Measurements from ENCODE around the gene DCLK2.

Gene DCLK2

DNA sequence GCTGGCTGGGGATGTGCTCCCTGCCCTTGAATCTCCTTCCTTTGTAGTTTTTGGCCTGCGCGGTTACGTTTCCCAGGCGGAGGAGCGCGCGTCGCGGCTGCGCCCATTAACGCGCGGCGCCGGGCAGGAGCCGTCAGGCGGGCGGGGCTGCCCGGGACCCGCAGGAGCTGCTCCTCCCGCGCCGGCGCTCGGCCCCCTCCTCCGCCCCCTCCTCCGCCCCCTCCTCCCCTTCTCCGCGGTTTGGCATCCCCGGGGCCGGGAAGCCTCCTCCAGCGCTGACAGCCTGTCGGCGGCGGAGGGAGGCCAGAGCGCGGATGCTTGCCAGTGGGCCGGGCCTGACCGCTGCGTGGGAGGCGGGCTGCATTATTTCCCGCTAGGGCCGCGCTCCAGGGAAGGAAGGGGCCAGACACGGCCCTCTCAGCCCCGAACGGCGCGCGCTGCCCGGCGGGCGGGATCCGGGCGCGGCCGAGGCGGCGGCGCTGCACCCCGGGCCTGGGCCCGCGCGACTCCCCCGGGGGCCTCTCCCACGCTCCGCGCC, at the start of gene DCLK2:
Gene DCLK2, plus strand, starts transcription at position 405 of the 538 bp plus-strand sequence. CDS start 583 bp downstream, outside the sequence.
- DNase-seq (ENCODE audit: low spot score) = no peak

DNA sequence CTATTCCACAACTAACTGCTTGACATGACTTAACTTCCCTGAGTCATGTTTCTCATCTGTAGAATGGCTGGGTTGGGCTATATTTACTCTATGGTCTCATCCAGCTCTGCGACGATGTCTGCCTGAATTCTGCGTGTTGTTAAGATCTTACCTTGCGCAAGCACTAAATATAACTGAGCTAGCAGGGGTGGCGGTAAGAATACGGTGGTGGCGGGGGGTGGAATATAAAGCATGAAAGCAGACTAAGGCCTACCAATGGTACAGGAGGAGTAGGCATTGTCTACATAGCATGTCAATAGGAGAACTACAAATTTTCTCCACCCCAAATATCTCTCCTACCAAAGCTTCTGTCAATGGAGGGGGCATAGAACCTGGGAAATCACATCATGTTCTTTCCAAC, 45.7 kb upstream of the DCLK2 start:
- DNase-seq (ENCODE audit: low spot score) = no peak

DNA sequence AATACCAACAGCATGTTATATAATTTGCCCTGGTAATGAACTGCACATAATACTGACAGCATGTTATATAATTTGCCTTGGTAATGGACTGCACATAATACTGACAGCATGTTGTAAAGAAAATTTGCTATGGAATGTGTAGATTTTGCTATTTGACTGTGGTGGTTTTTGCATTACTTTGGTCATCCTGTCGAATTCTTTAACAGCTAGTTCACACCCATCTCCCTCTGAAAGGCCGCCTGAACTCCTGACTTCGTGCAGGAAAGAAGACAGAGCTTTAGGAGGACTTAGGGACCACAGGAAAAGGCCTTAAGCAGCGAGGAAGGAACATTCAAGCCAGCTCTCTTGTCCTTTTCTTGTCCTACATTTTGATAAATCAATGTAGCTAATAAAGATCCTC, 45.2 kb upstream of the DCLK2 start:
- no peak for DNase-seq (ENCODE audit: low spot score)

DNA sequence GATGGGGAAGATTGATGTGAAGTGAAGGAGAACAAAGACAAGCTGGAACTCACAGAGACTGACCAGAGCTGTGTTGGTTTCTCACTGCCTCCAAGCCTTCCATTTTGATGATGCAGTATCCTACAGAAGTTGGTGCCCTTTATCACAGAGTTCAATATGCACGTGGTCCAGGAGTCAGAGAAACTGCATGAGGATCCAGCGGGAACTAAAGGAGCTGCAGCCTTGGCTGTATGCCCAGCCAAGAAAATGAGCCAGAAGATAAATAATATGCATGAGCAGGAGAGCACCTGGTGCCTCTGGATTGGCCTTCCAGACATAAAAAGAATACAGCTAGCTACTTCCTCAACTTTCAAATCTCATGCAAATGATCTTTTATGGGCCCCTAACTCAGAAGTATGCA, 44.3 kb upstream of the DCLK2 start:
- DNase-seq (ENCODE audit: low spot score) = no peak

GRCh38 chr4:150037251-150037856, 40.9 kb upstream of the DCLK2 start:
- DNase-seq (ENCODE audit: low spot score) = no peak

DNA sequence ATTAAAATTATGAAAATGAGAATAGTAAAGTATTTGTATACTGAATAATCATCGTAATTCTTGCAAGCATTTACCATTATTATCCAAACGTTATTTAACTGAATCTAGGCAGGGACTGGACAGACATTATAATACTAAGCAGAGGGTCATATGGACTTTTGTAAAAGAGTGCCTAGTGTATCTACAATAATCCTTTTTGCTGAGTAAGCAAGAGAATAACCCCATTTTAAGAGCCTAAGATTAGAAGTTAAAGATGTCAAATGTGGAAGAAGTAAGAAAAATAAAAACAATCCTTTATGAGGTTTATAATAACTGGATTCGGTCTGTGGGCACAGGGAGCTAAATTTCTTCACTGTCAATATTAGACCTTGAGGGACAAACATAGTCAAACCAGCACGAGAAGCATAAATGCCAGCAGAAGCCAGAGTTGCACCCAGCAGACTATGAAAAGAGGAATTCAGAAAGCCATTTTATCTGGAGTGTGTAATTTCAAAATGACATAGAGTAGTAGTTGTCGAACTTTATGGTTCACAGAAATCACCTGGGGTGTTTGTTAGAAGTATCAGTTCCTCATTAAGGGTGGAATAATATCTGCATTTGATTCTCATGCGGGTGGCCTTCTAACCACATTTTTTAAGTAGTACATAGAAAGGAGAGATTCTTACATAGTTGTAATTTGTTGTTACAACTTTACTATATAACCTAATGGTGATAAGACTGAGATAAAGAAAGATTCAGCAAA, 39.7 kb upstream of the DCLK2 start:
- no peak for DNase-seq (ENCODE audit: low spot score)

DNA sequence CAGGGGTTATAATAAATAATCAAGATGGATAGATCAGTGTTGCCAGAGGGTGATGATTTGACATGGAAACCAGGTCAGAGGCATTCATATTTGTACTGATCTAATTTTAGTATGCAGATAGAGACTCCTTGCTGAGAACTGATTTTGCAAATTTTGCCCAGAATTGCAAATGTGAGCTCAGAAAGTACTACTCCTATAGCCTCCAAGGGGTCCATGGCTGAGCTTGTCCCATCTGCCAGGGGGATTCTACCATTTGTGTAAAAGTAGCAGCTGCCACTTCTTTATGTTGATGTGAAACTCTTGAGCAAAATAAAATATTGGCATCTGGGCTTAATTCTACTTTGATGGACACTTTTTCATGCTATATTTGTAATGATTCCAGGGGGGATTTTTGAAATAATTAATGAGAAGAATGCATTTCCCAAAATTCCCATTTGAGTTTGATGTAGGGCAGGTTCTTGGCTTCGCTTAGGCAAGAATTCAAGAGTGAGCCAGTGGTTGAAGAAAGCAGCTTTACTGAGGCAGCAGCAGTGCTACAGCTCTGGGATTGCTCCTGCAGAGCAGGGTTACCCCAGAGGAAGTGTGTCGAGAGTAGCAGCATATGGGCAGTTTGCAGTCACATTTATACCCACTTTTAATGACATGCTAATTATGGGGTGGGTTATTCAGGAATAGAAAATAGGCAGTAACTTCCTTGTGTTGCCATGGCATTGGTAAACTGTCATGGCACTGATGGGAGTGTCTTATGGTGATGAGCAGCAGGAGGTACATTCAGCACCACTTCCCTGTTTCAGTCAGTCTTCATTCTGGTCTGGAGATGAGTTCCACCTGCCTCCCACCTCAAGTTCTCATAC, 38.7 kb upstream of the DCLK2 start:
- no peak for DNase-seq (ENCODE audit: low spot score)

GRCh38 chr4:150044517-150044916, 33.7 kb upstream of the DCLK2 start:
- no peak for DNase-seq (ENCODE audit: low spot score)

GRCh38 chr4:150045410-150045809, 32.8 kb upstream of the DCLK2 start:
- no peak for DNase-seq (ENCODE audit: low spot score)

- no peak for DNase-seq (ENCODE audit: low spot score)
Measured at GRCh38 chr4:150046728-150047217, 31.5 kb upstream of the DCLK2 start.

DNA sequence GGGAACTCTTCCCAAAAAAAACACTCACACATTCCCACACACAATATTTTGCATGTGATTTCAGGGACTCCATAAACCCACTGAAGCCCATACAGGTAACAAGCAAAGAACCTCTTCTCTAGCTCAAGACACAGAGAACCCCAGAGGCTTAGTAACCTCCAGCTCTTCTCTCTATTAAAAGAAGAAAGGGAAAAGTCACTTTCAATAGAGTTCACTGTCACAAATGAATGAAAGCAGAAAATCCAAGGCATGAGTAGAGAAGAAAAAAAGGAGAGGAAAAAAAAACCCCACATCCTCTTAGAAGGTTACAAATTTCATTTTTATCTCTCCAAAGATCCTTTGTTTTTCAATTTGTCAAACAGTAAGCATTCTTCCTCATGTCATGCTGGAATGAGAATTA, 30.7 kb upstream of the DCLK2 start:
- DNase-seq (ENCODE audit: low spot score) = no peak

DNA sequence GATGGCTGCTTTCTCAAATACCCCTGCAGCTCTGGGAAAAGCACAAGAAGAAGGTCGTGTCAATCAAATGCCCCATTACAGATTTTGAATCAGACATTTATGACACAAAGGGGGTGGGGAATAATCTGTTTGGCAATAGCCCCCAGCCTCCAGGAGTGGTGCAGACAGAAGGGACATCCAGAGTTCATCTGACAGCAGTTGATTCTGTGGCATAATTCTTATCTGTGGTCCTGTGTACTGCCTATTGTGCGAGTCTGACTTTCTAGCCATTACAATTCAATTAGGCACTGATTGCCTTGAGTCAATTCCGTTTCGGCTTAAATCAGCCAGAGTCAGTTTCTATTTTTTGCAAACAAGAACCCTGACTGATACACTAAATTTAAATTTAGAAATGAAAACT, 28.6 kb upstream of the DCLK2 start:
- no peak for DNase-seq (ENCODE audit: low spot score)

DNA sequence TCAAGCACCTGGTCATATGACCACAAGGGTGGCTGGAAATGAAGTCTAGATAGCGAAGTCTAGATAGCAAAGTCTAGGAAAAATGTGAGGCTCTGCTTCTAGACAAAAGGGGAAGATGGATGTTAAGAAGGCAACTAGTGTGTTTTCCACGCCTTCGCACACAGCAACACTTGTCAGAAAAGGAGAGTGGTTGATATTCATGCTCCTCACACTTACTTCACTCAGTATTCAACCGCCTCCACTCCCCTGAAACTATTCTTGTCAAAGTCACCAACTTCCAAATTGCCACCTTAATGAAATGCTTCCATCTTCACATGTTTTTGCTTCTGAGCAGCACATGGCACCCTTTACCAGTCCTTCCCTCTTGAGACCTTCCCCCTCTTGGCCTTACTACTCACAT, 27.7 kb upstream of the DCLK2 start:
- no peak for DNase-seq (ENCODE audit: low spot score)

DNA sequence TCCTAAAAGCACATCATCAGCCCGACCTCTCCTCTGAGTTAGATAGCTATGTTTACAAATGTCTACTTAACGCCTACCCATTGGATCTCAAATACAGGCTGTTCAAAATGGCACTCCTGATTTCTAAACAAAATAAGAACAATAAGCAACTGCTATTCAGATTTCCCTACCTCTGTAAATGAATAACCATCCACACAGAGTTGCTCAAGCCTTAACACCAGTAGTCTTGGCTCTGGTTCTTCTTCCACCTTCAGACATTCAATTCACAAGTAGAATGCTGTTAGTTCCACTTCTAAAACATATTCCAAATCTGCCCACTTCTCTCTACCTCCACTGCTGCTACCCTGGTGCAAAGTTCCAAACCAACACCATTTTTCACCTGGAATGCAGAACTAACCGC, 27.1 kb upstream of the DCLK2 start:
- no peak for DNase-seq (ENCODE audit: low spot score)

DNA sequence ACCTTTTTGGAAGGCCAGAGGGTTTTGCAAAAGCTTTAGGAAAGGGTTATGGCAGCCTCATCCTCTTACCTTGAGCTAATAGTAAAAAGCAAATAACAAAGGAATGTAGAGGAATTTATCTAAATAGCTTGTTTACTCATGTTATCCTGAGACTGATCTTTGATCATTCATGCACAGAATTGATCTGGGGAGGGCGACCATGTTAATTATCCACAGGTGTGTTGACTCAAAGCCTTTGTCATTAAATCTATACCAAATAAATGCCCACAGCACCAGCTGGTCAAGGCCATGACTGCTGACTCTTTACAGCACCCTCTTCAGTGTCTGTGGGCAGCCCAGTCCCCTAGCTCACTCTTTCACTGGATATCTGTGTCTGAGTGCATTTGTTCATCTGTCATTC, 22.8 kb upstream of the DCLK2 start:
- DNase-seq (ENCODE audit: low spot score) = no peak

DNA sequence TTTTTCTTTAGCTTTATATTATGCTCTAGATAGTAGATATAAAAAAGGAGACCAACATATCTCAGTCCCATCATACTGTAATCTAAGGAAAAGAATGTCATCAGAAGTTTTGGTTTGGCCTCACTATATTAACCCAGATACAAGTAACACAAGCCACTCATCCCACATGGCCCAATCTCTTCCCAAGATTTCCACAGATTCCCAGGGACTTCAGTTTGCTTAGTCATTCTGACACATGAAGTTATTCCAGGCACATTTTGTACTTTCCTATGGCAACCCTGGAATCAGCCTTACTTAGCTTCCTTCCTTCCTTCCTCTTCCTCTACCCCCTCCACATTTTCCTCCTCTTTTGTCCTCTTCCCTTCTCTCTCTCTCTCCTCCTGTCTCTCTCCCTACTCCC, 21.7 kb upstream of the DCLK2 start:
- no peak for DNase-seq (ENCODE audit: low spot score)

- DNase-seq (ENCODE audit: low spot score) = no peak
Measured at GRCh38 chr4:150061086-150061776, 17.0 kb upstream of the DCLK2 start.

- no peak for DNase-seq (ENCODE audit: low spot score)
Measured at GRCh38 chr4:150063128-150063527, 15.1 kb upstream of the DCLK2 start.

DNA sequence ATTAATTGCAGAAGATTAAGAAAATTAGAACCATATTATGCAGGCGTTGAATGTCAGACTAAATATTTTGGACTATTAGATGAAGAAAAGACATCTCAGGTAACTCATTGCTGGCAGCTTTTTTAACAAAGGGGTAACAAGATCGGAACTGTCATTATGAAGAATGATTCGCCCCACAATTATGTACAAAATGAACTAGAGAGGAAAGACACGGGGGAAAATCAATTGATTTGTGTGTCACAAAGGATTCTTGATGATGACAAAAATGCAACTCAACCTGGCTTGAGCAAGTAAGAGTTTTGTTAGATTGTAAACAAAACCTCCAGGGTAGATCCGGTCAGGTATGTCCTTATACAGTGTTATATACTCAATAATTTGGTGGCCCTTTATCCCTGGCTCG, 12.5 kb upstream of the DCLK2 start:
- DNase-seq (ENCODE audit: low spot score) = no peak

DNA sequence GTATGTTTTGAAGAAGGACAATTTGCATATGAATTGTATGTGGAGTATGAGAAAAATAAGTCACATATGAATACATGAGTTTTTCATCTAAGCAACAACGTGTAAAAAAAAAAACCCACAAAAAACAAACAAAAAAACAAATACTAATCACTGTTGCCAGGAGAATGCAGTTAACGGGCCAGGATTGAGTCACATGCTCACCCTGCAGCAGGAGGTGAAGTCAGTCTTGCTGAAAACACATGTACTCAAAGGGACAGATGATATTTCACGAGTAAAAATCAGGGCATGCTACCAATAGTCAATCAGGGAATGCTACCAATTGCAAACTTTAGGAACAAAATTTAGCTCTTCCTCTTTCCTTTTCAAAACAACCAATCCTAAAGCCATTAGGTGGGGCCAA, 10.4 kb upstream of the DCLK2 start:
- DNase-seq (ENCODE audit: low spot score) = no peak

DNA sequence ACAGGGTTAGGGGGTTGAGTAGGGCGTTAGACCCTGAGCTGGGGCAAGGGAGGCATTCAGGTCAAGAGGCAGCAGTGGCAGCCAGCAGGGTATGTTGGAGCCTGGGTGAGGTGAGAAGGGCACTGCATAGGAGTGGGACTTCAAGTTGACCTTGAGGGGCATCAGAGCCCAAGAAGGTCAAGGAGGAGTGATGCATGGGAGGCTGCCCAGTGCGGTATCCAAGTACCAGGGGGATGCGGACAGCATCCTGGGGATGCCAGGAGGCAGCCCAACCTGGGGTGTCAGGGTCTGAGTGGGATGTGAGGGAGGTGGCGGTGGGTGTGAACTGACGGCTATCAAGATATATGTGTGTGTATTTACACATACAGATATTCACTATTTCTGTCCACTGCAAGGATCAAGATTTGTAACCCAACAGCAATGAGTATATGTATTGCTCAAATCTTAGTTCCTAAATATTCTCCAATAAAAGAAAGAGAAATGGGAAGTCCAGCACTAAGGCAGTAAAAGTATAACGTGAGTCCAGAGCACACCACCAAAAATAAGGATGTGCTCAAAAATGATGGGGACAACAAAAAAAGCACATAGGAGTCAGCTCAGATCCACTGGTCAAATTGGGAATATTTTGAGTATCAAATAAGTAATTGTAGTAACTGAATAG, 9.8 kb upstream of the DCLK2 start:
- DNase-seq (ENCODE audit: low spot score) = no peak
